ENCODE data around the gene CTNND2. TPM values are rescaled to one million over a fixed set of nuclear protein-coding genes. Genes with fewer than 3 reads are reported as not detected.

CTNND2 gene, protein sequence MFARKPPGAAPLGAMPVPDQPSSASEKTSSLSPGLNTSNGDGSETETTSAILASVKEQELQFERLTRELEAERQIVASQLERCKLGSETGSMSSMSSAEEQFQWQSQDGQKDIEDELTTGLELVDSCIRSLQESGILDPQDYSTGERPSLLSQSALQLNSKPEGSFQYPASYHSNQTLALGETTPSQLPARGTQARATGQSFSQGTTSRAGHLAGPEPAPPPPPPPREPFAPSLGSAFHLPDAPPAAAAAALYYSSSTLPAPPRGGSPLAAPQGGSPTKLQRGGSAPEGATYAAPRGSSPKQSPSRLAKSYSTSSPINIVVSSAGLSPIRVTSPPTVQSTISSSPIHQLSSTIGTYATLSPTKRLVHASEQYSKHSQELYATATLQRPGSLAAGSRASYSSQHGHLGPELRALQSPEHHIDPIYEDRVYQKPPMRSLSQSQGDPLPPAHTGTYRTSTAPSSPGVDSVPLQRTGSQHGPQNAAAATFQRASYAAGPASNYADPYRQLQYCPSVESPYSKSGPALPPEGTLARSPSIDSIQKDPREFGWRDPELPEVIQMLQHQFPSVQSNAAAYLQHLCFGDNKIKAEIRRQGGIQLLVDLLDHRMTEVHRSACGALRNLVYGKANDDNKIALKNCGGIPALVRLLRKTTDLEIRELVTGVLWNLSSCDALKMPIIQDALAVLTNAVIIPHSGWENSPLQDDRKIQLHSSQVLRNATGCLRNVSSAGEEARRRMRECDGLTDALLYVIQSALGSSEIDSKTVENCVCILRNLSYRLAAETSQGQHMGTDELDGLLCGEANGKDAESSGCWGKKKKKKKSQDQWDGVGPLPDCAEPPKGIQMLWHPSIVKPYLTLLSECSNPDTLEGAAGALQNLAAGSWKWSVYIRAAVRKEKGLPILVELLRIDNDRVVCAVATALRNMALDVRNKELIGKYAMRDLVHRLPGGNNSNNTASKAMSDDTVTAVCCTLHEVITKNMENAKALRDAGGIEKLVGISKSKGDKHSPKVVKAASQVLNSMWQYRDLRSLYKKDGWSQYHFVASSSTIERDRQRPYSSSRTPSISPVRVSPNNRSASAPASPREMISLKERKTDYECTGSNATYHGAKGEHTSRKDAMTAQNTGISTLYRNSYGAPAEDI (N-terminal part only)
- not detected for total RNA-seq

DNA sequence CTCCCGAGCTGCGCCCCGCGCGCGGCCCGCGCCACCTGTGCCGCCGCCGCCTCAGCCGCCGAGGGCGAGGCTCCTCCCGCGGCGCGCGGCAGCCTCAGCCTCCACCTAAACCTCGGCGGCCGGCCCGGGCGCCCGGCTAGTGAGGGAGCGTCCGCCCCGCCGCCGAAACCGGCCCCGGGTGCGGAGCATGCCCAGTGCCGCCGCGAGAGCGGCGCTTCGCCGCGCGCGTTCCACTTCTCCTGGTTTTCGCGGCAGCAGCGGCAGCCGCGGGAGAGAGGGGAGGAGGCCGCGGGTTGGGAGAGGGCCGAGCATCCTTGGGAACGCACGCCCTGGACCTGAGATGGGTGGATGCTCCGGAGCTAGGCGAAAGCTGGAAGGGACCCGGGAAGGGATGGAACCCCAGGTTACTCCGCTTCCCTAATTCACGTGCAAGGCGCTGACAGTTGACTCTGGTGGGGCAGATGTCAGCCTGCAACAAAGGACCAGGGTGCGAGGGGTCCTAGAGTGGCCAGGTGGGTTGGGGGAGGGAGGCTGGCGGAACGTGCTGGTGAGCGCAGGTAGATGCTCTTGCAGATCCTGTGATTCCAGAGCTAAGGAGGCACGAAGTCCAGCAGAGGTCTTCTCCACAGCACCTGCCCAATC, at the start of gene CTNND2:
Gene CTNND2, minus strand, starts transcription at position 182 of the 642 bp plus-strand sequence. CDS start 593 bp downstream, outside the sequence.
- no peak for DNase-seq

DNA sequence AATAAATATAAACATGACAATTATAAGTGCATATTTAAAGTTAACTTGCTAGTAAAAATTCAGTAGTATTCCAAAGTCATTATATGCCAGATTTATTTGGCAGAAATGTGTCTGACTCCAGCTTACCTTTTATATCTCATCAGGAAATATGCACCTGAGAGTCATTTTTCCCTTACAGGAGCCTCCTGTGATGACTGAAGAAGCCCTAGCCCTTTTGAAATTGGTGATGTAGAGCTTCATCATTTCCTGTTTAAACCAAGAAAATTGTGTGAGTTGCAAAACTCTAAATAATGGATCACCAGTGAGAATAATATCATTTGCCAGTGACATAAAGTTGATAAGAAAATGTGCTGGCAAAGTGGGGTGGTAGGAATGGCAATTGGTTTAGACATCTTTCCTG, 42.1 kb upstream of the CTNND2 start:
- DNase-seq = no peak

DNA sequence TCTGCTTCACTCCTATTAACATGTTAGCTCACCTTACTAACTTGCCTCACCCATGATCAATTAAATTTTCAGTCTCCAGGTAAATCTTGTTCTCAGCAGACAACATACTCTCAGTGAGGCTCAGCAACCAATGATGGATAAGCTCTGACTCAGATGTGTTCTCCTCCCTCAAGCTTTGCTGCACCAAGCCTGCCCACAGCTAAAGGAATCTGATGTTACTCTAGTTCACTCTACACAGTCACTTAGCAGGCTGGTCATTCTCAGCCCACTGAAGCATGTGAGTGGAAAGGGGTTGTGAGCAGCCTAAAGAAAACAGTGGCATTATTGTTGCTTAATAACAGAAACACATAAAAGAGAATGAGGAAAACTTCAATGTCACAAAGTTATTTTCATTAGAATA, 37.3 kb upstream of the CTNND2 start:
- no peak for DNase-seq

DNA sequence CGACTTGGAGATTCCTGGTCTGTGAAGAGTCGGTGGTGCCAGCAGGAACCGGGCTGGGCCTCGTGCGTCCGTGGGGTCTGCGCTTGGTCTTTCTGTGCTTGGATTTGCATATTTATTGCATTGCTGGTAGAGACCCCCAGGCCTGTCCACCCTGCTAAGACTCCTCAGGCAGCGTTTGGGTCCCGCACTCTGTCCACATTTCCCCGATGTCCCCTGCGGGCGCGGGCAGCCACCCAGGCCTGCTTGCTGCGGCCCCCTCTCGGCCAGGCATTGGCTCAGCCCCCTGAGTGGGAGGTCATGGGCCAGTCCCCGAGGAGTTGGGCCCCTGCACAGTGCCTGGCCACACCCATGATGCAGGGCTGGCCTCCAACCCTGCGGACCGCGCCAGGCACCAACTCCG, 27.4 kb upstream of the CTNND2 start:
- DNase-seq = no peak

DNA sequence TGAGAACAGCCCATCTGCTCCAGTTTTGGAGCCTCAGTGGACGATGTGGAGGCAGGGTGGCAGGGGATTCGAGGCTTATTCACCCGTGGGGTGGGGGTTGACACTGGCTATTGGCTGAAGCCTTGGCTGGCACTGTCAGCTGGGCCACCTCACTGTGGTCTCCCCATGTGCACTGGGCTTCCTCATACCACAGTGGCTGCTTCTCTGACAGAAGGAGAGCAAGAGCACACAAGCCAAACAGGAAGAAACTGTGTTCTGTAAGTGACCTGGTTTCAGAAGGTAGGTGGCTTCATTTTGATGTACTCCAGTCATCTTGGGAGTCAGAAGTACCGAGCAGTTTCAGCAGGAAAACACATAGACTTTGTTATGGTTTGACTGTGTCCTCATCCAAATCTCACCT, 24.7 kb upstream of the CTNND2 start:
- DNase-seq = no peak

DNA sequence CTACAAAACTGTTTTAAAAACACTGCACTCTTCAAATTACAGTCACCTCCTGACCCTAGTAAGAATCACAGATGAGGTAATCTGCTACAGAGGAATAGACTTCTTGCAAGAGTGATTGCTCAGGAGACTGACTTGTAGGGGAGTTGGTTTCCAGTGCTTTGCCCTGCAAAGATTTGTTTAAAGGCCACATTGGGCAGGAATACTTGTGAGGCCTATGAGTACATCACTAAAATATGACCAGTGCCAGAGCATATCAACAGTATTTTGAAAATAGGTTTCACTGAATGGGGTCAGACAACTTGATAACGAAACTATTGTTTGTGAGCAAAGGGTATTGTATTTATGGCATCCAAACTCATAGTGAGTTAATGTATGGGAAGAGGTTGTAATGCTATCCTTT, 21.5 kb upstream of the CTNND2 start:
- DNase-seq = no peak

DNA sequence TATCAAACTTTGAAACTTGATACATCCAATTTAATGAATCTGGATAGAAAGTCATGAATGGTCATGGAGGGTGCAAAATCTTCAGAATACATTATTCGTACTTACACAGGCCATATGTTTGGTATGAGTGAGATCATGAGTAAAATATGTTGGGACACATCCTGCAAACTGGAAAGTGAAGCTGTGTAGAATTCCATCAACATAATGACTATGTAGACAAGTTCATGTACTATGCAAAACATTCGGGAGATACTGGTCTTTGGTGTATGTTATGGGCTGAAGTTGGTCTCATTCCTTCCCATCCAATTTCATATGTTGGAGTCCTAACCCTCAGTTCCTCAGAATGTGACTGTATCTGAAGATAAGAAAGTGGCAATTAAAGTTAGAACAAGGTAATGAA, 18.1 kb upstream of the CTNND2 start:
- no peak for DNase-seq

DNA sequence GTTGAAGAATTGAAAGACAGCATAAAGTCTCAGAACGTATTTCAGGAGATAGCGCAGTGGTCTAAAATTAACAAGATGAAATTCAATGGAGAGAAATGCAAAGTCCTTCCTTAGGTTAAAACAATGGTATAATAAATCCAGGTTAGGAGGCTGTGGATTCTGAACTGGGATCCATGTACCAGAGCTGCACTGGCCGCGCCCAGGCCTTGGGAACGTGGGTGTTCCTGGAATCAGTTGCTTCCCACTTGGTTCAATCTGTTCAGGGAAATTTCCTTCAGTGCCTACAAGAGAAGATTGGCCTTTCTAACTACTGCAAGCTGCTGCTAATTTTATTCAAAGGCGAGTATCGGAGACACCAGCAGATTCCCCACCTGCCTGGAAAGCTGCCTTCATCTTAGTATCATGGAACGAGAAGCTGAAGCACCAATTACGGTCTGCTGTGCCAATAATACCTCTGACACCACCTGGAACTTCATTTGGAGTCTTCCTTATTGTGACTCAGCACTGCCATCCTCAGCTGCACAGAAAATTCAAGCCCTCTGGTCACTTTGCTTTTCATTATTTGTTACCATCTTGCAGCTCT, 14.3 kb upstream of the CTNND2 start:
- DNase-seq = no peak

DNA sequence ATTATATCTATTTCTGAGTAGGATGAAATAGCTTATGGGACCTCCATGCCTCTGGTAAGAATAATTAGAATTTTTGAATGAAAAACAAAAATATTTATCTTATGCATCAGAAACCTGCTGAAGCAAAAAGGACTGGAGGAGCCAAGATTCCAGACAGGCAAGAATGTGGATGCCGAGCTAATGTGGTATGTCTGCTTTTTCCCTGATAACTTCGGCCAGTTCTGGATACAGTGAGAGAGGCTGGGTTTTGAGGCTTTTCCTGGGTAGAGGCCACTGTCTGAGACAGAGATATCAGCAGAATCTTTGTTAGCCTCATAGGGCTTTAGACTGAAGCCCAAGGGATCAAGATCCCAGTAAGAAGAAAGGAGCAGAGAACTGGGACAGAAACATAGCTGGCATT, 5.2 kb upstream of the CTNND2 start:
- DNase-seq = no peak

DNA sequence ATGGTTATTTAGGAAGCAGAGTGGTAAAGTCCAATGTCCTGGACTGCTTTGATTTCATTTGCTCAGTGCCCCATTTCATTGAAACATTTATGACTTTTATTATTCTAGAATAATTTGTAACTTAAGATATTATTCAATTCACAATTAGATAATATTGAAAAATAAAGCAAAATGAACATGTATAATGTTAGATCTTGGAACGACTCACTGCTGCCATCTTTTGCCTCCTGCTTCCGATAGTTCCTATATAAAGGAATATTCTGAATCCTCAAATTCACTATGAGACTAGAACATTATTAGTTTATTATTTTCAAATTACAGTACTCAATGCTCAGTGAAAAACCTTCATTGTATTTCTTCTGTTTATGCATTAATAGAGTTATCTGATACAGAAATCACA, 2.3 kb upstream of the CTNND2 start:
- no peak for DNase-seq

DNA sequence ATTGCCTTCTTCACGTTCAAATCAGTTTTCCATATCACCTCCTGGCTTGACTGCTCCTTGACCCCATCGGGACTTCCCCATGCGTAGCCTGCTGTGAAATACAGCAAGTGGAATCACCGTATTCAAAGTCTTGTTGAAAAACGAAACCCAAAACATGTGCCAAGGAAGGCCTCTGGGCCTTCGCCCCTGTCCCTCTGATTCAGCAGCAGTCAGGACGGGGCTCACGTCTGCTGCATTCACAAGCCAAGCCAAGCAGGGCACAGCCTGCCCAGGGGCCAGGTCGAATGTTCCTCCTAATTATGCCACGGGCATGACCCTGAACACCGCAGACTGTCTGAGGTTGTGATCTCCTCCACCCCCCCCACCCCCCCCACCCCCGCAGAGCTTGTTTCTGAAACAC, 960 bp upstream of the CTNND2 start:
- DNase-seq = no peak

DNA sequence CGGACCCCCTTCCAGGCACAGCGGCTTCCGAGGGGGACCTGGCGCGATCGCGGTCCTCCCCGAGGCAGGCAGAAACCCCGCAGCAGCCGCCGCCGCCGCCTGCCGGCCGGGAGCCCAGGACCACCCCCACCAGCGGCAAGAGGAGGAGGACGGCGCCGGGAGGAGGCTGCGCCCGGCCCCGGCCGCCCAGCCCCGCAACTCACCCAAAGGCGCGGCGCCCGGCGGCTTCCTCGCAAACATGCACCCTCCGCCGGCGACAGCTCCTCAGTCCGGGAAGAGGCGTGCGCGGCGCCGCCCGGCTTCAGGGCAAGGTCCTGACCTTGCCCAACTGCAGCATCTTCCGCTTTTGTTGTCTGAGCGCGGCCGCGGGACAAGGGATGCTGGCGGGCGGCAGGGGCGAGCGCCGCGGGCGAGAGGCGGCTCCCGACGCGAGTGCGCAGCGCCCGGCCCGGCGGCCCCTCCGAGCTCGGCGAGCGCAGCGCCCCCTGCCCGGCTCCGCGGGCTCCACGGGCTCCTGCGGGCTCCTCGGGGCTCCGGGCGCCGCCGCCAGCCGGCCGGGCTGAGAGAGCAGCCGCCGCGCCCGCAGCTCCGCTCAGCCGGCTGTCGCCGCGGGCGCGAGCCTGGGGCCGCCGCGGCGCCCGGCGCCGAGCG, 507 bp downstream of the CTNND2 start:
- DNase-seq = no peak

DNA sequence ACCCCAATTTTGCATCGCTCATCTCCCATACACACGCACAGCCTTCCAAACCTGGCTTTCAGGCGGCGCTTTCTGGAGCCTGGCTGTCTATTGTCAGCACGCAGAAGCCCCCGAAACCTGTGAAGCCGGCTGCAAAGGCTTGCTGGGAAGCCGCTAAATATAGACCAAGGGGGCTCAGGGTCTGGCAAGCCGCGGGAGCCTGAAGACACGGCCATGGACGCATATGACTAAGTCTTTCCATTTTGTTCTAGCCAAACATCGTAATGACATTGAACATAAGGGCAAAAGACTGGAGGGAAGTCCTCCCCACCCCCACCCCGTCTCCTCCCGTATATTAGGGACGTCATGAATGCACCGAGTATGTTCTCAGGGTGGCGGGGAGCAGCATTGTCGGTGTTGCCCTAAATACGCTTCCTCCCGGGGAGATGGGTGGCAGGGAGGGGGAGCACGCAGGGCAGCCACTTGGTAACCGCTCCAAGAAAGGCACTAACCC, 1.1 kb downstream of the CTNND2 start:
- no peak for DNase-seq

DNA sequence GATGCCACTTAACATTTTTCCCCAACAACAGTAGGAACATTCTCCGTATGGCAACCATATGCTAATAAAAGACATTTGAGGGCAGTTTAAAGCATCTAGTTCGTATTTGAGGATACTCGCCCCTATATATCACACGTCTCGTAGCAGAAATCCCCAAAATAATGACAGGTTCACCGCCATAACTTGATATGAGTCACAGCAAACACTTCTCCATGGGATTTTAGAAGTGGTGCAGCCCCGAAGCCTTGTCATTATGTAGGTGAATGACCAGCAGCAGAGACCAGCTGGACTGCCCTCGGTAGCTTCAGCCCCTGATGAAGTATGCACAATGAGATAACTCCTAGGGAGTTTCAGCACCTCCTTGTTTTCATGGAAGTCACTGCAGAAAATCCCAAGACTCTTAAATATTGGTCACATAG, 2.0 kb downstream of the CTNND2 start:
- no peak for DNase-seq

DNA sequence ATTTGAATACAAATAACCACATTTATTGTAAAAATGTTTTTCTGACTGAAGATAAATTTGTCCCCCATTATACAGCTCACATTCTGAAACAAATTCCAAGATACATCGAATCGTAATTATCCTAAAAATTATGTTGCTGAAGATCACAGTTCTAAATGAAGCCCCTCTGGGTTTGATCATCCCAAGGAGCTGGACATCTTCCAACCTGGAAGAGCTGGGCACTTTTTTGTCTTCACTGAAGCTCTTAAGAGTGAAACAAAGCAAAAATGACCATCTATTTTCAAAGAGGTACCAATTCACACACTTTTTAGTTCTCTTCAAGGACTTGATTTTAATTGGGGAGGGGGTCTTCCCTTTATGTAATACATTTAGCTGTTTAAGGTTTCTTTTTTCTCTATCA, 5.5 kb downstream of the CTNND2 start:
- DNase-seq = no peak

DNA sequence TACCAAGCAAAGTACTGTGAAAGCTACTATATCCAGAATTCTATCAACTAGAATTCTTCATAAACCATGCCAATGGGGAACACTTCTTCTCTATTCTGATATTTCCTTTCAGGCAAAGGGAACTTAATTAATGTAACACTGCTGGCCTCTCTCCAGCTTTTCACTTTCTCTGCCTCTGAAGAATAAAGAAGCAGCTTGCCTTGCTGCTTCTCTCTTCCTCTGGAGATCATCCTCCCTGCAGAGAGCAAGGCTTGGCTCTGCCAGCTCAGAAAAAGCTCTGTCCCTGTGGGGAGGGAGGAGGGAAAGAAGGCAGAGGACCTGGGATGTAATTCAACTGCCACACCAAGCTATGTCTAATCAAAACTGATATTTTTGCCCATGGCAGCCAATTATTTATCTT, 6.5 kb downstream of the CTNND2 start:
- no peak for DNase-seq

DNA sequence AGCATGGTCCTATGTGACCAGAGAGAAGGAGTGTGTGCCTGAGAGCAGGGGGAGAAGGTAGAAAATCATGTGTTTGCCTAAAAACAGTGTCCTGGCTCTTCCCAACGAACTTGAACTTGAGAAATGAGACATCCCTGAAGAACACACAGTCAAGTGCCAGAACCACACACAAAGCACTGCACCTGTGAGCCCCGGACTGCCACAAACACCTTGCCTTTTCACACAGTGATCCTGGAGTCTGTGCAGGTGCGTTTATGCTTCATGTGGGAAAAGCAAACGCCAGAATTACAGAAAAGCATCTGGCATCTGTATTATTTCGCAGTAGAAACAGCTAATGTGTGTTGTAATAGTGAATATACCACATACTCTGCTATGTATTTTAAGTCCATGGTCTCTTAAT, 9.3 kb downstream of the CTNND2 start:
- no peak for DNase-seq

DNA sequence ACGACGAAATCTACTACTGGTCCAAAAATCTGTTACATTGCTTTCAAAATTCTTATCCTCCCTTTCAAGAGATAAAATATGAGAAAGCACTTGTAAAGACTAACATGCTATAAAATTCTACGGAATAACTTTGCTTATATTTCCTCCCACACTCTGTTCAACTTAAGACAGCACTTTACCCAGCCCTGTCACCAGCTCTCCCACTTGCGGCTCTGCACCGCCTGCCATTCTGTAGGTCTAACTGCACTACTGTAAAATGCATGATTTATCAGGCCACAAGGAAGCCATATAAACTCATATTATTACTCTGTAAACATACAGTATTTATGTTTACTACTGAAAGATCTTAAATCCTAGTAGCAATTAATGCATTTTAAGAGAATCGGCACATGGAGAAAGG, 11.4 kb downstream of the CTNND2 start:
- no peak for DNase-seq

DNA sequence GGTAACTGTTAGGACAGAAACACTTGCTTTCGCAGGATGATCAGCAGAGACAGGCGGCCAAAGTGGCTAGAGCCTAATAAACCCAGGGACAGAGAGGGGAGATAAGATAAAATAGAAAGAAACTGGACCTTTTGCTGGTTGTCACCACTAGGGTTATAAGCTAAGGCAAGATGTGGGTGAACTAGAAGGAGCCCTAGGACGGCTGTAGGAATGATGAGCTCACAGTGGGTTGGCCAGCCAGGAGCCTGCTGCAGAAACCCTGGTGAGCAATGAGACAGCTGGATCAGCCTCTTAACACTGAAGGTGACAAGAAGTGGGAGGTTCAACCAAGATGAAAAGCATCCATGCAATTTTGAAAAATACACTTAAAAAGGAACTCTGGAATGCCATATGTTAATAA, 13.5 kb downstream of the CTNND2 start:
- no peak for DNase-seq

DNA sequence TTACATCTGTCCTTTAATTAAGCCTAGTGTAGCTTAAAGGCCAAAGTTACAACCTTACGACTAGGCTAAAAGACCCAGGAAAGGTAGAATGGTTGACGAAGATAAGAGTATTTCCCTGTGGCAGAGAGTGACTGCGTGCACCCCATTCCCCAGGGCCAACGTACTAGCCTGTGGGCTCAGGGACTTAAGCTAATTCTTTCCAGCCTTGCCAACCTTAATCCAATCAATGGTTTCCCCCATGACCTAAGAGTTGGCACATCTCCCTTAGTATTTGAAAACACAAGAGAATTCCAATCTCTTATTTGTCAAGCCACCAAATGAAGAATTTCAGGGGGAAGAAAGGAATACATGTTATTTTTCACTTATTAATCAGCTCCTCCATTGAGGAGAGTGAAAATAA, 16.0 kb downstream of the CTNND2 start:
- DNase-seq = no peak

DNA sequence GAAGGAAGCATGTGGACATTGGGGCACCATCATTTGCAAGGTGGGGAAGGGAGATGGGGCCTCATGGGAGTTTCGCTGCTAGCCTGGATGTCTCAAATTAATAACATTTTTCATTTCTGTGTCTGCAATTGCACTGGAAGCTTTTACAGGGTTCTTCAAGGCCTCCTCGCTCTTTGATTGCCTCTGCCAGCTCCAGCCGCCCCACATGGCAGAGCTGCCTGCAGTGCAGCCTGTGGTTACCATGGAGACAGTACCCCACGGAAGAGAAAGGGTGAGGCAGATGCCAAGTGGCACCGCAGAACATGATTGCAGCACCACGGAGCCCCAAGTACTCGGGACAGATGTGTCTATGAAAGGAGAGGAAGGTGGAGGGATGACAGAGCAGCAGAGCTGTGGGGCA, 25.4 kb downstream of the CTNND2 start:
- no peak for DNase-seq

DNA sequence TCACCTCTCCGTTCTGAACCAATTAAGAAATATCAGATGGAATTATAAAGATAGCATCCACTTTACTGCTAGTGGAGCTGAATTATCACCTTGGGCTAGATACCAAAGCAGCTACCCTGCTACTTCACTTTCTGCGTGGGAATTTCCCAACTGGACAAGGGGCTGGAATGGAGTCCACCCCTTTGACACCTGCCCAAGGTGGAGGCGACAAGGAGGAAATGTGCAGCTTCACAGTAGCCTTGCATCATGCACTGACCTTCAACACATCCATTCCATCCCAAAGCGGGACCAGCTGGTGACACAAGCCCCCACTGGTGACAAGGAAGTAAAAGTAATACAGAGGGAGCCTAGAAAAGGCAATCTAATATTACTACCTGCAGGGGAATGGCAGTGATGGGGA, 30.7 kb downstream of the CTNND2 start:
- no peak for DNase-seq

Measured in effector CD4-positive, alpha-beta T cell (primary cell).